ENCODE results near the gene LIN7A.

The LIN7A gene

DNA sequence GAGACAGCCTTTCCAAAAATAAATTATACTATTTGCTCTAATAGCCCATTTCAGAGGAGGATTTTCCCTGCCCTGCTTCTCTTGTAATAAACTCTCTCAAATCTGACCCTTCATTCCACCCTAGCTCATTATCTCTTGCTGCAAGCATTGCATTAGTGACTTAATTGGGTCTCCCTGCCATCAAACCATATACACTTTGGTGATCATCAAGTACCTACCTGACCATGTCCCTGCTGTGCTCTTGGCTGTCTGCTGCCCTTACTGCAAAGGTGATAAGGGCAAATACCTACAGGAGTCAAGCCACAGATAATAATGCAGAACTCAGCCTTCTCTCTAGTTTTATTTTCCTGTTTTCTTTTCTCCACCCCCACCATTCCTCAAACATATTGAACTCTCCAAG lies 88.4 kb downstream of the LIN7A start:
- no peak for DNase-seq

GRCh38 chr12:80848858-80849257 lies 88.9 kb downstream of the LIN7A start:
- no peak for DNase-seq

GRCh38 chr12:80847575-80847974 lies 90.2 kb downstream of the LIN7A start:
- DNase-seq = no peak

DNA sequence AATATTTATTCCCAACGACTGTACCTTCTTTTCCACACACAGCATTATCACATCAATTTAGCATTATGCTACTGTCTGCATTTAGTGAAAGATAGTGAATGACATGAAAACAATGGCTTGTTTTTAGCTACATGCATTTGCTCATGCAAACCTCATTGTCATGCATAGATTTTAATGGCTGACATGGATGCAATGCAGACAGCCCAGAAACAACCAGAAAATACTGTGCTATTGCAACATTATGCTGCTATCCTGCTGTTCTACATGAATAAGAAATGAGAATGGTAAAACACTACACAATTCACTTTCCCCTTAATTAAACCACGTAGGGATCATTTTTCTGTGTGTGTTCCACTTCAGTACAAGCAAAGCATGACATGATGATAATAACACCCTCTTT lies 90.8 kb downstream of the LIN7A start:
- DNase-seq = no peak

- DNase-seq = no peak
Measured at GRCh38 chr12:80845639-80846038, 92.1 kb downstream of the LIN7A start.

DNA sequence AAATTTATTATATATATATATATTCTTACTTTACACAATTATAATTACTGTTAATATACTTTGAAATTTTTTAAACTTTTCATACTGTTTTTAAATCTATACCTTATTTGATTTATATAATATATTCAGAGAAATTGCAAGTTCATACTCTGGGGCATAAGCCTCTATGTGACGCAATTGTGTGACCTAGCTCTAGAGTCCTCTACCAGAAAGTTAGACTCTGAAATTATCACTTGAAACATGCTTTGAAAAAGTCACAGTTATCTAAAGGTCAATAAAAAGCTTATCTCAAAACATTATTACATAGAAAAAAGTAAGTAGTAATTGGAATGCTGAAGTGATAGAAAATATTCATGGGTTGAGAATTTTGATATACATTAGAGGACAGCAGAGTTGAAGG lies 93.8 kb downstream of the LIN7A start:
- DNase-seq = no peak

- peak; percentile 45 for DNase-seq
Measured at GRCh38 chr12:80838708-80839107, 99.0 kb downstream of the LIN7A start.

- no peak for DNase-seq
Measured at GRCh38 chr12:80838024-80838658, 99.6 kb downstream of the LIN7A start.

DNA sequence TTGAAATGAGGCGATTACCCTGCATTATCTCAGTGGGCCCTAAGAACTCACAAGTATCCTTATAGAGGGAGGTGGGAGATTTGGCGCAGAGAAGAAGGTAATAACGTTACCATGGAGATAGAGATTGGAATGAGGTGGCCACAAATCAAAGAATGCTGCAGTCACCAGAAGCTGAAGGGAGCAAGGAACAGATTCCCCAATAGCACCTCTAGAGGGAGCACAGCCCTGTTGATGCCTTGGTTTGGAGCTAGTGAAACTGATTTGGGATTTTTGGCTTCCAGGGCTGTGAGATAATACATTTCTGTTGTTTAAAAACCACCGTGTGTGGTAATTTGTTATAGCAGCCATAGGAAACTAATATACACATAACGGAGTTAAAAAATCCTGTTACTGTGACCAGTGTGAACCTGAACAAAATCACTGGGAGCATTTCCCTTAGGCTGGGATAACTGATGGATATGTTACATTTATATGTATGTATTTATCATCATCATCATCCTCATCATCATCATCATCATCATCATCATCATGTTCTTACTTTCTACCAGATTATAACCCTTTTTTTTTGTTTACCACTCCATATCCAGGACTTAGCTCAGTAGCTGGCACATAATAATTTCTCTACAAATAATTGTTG lies 100.3 kb downstream of the LIN7A start:
- DNase-seq = no peak

- DNase-seq = no peak
Measured at GRCh38 chr12:80834724-80835123, 103.0 kb downstream of the LIN7A start.

GRCh38 chr12:80830533-80831088 lies 107.1 kb downstream of the LIN7A start:
- DNase-seq = no peak

DNA sequence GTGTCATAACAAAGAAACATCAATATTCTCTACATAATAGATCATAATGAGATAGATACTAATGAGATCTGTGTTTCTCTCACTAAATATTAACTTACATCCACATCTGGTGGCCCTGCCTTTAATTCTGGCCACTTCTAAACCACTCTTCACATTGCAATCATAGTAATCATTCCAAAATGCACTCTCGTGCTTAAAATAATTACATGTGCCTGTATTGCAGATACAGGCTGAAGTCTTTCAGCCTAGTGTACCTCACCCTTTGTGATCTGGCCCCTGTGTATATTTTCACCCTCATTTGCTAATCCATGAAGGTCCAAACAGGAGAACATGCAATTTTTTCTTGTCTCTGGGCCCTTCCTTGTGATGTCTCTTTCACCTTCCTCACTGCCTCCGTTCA lies 108.0 kb downstream of the LIN7A start:
- DNase-seq = no peak

GRCh38 chr12:80825506-80825905 lies 112.2 kb downstream of the LIN7A start:
- DNase-seq = no peak

- no peak for DNase-seq
Measured at GRCh38 chr12:80823393-80823792, 114.3 kb downstream of the LIN7A start.

DNA sequence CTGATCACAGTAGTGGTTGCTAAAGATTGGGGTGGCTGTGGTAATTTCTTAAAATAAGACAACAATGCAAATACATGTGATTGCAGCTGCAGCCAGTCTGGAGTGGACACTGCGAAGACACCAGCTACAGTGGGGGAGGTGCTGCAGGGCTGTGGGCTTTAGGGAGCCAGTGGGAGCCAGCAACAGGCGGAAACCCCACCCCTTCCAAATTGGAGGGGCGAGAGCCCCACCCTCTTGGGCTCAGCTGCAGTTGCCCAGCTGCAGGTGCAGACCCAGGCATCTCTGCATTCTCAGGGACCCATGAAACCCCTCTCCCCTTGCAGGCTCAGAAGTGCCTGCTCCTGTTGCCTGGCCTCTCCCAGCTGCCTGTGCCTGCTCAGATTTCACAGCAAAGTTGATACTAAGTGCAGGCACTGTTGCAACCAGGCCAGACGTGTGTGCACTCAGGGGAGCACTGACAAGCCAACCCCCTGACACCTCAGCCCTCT lies 116.2 kb downstream of the LIN7A start:
- DNase-seq = peak; percentile 87

GRCh38 chr12:80818878-80819277 lies 118.9 kb downstream of the LIN7A start:
- DNase-seq = no peak

DNA sequence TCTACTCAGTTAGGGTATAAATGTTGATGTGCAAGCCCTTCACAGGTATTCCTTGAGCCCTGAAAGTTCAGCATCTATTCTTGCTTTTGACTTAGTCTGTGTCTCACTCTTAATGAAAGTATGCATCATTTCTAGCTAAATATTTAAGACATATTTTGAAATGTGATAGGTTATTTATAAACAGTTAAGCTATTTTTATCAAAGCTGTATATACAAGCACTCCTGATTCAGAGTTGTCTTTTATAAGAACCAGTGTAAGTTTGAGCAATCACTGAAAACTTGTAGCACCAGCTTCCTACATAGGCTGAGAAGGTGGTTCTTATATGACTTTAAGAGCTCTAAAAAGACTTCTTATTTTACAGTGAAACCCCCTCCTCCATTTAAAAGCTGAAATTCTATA lies 122.4 kb downstream of the LIN7A start:
- DNase-seq = no peak

DNA sequence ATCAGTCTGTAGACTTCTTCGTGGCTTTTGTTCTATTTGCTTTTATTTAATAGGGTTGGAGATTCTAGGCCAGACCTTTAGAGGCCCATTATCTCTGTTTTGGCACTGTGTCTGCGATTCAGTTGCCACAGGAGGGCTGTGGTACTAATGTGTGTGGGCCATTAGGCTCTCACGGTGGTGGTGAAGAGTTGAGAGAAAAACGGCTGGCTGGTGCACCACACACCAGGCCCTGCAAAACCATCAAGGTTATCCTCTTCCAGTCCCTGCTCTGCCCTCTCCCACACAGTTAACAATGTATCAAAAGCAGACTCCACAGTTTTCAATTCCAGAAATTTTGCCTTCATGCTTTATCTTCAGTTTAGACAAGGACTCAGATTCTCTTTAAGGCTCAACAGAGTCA lies 123.3 kb downstream of the LIN7A start:
- no peak for DNase-seq

GRCh38 chr12:80813820-80814219 lies 123.9 kb downstream of the LIN7A start:
- no peak for DNase-seq

GRCh38 chr12:80811957-80812708 lies 125.6 kb downstream of the LIN7A start:
- no peak for DNase-seq

- DNase-seq = no peak
Measured at GRCh38 chr12:80810874-80811273, 126.9 kb downstream of the LIN7A start.

- DNase-seq = no peak
Measured at GRCh38 chr12:80807640-80808288, 130.0 kb downstream of the LIN7A start.

- no peak for DNase-seq
Measured at GRCh38 chr12:80805106-80805505, 132.6 kb downstream of the LIN7A start.

Data from NCI-H510A (cell line).